ENCODE measurements around the gene CYP26B1. TPM values are rescaled to one million over a fixed set of nuclear protein-coding genes. Genes with fewer than 3 reads are reported as not detected.

CYP26B1 gene
- total RNA-seq, 1 experiment from 2014 or later, result 3.9 TPM

DNA sequence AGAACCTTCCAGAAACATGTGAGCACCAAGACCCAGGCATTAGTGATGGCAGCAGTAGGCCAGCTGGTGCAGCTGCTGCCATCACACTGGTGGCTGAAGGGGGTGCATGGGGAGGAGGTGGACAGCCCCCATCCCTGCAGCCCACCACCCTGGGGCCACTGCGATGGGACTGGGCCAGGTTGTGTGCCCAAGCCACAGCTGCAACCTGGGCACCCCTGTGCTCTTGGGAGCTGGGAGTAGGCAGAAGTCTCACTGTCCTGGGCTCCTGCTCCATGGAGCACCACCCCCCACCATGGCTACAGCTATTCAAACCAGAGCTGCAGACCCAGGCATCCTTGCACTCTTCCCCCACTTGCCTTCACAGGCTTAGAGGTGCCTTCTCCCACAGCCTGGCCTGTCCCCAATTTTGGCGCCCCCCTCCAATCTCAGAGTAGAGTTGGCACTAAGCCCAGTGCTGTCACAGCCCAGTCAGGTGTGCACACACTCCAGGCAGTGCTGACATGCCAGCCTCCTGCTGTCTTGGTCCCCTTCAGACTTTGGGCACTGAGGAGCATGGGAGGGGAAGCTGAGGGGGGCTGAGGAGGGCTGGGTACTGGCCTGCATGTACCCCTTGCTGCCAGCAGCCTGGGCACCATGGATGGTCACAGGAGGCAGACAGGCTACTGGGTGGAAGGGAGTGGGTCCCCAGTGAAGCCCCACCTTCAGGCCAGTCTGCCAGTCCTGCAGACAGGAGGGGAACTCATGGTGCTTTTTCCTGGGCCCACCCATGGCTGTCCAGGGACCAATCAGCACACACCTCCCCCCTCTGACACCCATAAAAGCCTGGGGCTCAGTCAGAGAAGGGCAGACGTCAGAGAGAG lies 67.1 kb downstream of the CYP26B1 start:
- POLR2A ChIA-PET (ENCODE audit: unreplicated experiment), result no interaction called here
- no peaks in the 10 kb centered on the region for H3K79me2 ChIP-seq (ENCODE audit: low read length)
- CTCF ChIA-PET, result interaction anchor here (0.6 kb wide), 1 partner anchor 59 kb away, joined by 5 read pairs; no protein-coding TSS in a partner anchor
- BruUV-seq (replicated peaks), result no TSS peak
- no peaks in the 10 kb centered on the region for H4K20me1 ChIP-seq (ENCODE audit: low read length)
- no peaks in the 10 kb centered on the region for H3F3A ChIP-seq (ENCODE audit: low read length, unreplicated experiment)
- H3K9me3 ChIP-seq (ENCODE audit: low read length), result no peaks in the 10 kb centered on the region
- DNase-seq (no peak), ATAC-seq (no peak)
- H3K9me2 ChIP-seq (replicated peaks; ENCODE audit: low read length), result no peaks in the 10 kb centered on the region
- no peaks in the 10 kb centered on the region; the same call in 1 of the 2 replicates for H3K27me3 ChIP-seq (ENCODE audit: low read length)
- no peak overlapping the region for H3K27ac ChIP-seq (ENCODE audit: low read length)
- H3K36me3 ChIP-seq (ENCODE audit: low read depth, low read length), result no peaks in the 10 kb centered on the region
- no peak overlapping the region for H2AFZ ChIP-seq (ENCODE audit: low read length)
- no peak overlapping the region for H3K4me3 ChIP-seq (ENCODE audit: low read length)
- no peak overlapping the region for H3K4me2 ChIP-seq (ENCODE audit: low read length)
- H3K4me1 ChIP-seq (ENCODE audit: insufficient read depth, low read length), result no peaks in the 10 kb centered on the region
- no peak overlapping the region for H3K9ac ChIP-seq (ENCODE audit: low read length)
- intact Hi-C loops (cut with micrococcal nuclease), result no loop called here
- TF ChIP-seq EZH2 (IDR thresholded peaks at IDR 0.05; ENCODE audit: low read length, unreplicated experiment) (no peak), EZH2phosphoT487 (IDR thresholded peaks at IDR 0.05; ENCODE audit: borderline replicate concordance, low read length) (no peak)
- TF ChIP-seq, protein P1, sequence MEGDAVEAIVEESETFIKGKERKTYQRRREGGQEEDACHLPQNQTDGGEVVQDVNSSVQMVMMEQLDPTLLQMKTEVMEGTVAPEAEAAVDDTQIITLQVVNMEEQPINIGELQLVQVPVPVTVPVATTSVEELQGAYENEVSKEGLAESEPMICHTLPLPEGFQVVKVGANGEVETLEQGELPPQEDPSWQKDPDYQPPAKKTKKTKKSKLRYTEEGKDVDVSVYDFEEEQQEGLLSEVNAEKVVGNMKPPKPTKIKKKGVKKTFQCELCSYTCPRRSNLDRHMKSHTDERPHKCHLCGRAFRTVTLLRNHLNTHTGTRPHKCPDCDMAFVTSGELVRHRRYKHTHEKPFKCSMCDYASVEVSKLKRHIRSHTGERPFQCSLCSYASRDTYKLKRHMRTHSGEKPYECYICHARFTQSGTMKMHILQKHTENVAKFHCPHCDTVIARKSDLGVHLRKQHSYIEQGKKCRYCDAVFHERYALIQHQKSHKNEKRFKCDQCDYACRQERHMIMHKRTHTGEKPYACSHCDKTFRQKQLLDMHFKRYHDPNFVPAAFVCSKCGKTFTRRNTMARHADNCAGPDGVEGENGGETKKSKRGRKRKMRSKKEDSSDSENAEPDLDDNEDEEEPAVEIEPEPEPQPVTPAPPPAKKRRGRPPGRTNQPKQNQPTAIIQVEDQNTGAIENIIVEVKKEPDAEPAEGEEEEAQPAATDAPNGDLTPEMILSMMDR (conservative IDR thresholded peaks at IDR 0.05; ENCODE audit: low read depth, low read length), result no peak

All from PC-3 (cell line).